ENCODE results near the gene COL4A4.
"Not testable (repeated sequence)": the region's sequence is repeated elsewhere in the genome, so short reads cannot be mapped to it uniquely, and the experiment has no call there.

The COL4A4 gene

DNA sequence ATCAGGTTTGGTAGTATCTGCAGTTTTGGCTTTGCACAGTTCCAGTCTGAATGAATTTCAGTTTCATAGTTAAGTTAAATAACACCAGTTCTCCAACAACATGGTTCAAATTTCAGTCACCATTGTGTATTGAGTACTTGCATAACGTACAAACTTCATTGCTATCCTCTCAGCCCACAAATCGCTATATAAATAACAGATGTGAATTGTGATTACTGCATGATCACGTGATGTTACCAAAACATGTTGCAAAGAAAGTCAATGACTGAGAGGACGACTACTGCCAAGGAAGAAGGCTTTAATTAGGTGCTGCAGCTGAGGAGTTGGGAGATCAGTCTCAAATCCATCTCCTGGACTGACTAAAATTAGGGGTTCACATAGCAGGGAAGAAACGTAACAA is 48.2 kb downstream of the COL4A4 start:
- no peak for DNase-seq (ENCODE audit: low read depth in 2 of 2)

DNA sequence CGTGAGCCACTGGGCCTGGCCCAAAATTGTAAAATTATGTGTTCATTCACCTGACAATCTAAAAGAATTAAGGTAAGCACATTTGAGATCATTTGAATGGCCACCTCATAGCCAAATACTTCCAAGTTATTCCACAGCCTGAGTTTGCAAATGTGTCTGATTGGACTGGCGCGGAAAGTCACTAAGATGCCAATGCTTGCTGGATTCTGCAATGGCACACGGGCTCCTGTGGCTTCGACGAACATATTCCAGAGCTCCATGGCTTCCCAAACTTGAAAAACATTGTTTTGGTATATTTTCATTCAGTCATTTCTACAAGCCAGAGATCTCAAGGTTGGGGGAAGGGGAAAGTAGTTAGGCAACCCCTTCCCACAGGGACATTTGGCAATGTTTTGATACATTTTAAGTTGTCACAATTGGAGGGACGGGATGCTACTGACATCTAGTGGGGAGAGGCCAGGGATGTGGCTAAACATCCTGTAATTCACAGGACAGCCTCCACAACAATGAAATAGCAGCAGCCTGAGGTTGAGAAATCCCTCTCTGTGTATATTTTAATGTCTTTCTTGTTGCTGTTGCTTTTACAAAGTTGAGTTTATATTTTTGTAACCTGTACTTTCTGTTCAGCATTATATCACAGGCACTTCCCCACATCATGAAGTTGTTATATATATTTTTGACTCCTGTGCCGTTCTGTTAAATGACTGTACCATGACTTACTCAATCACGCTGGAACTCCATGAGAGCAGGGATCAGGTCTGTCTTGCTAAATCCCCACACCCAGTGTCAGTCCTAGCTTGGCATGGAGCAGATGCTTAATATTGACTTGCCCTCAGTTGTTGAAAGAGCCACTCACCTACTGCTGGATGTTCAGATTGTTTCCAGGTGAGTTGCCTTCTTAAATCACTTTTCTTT is 56.9 kb downstream of the COL4A4 start:
- no peak for DNase-seq (ENCODE audit: low read depth in 2 of 2)

DNA sequence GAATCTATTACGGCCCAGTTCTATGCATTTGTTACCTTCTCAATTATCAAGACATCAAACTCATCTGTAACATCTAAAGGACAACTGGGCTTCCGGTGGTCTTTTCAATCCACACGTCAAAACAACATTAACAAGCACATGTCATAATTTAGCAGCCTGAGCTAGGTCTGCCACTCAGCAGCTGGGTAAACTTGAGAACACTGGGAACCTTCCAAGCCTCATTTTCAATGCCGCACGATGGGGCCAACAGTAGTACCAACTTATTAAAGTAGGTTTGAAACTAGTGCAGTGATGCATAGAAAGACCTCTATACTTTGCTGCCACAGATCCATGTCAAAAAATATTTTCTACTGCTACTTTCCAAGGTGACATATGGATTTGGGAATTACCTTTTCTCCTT is 60.4 kb downstream of the COL4A4 start:
- DNase-seq (ENCODE audit: low read depth in 2 of 2), result no peak

DNA sequence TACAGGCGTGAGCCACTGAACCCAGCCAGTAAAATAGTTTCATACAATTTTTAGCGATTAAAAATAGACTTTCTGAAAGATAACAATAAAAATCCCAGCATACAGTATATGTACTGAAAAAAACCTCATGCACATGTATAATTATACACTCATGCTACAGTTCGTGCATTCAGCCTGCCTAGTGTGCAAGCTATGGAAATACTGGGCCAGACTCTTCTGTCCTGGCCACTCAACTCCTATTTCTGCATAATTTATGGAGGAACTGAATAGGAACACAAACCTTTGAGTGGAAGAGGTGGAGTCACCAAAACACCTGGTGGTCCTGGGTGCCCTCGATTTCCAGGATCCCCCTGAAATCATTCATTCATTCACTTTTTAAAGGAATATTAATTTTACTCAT is 64.7 kb downstream of the COL4A4 start:
- DNase-seq (ENCODE audit: low read depth in 2 of 2), result no peak

DNA sequence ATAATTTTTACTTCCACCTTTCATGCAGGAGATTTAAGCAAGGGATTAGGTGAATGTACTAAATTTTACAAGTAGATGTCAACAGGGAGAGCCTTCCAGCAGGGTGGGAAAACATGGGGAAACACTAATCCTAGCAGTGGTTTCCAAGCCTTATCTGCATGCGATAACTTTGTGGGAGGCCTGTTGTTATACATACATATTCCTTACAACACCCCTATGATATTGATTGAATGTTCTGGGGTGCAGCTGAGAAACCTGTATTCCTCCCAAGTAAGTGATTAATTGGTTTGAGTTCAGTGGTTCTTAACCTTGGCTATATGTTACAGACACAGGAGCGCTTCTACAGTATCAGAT is 65.9 kb downstream of the COL4A4 start:
- no peak for DNase-seq (ENCODE audit: low read depth in 2 of 2)

DNA sequence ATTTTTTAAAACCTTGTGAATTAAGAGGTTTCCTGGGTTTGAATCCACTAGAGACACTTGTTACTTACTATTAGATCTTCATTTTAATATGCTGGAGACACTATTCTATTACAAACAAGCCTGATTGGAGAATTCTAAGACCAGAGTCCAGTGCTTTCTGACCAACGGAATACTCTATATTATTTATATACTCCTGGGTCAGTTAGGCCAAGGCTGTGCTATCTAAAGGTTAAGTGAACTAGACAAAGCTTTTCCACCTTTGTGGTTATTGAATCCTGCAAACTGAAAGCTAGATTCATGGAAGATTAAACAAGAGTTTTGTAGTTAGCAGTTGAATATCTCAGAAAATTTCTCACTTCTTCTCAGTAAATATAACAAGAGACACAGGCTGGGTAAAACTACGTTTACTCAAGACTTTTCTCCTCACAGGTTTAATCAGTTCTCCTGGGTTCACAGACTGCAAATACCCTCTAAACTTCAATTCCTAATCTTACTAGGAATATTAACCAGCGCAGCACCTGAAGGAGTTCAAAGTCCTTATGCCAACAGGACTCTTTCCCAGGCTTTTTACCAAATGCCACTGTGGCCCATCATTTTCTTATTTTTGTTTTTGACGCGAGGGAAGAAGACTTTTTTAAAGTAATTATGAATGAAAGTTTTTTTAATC is 66.4 kb downstream of the COL4A4 start:
- DNase-seq (ENCODE audit: low read depth in 2 of 2), result no peak

DNA sequence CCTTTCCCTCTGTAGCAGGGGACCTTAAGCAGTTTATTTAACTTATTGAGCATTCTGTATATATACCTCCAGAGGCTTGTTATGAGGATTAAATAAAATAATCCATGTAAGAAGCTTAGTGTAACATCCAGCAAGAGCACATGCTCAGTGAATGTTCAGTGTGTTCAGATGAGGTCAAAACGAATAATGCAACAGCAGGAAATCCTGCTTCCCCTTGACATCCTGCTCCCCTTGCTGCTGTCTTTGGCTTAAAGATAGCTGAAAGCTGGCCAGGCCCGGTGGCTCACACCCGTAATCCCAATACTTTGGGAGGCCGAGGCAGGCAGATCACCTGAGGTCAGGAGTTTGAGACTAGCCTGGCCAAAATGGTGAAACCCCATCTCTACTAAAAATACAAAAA is 68.7 kb downstream of the COL4A4 start:
- no peak for DNase-seq (ENCODE audit: low read depth in 2 of 2)

DNA sequence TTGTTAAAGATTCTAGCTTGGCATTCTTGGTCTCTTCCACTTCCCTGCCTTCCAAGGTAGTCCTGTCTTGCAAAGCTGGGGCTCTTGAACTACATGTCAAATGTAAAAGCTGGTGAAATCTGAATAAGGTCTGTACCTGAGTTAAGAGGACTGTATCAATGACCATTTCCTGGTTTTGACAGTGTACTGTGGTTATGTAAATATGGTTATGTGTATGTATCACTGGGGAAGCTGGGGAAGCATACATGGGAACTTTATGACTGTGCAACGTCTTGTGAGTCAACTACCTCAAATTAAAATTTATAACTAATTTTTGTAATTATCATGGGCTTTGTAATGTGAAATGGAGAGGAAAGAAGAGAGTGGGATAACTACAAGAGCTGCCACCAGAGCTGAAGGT is 81.7 kb downstream of the COL4A4 start:
- DNase-seq (ENCODE audit: low read depth in 2 of 2), result no peak

DNA sequence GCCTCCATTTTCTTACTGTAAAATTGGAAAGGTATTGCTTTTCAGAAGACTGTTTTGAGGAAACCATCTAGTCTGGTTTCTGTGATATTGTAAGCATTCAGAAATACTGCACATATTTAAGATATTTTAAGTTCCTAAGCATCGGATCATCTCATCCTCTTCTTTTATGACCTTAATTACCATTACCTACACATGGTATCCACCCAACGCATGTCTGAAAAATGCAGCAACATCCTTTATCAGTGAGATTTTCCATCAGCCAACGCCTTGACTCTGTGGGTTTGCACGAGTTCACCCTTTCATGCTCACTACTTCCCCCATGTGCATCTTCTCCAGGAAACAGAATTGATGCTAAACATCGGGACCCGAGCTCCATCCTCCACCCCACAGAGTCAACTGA is 84.3 kb downstream of the COL4A4 start:
- DNase-seq (ENCODE audit: low read depth in 2 of 2), result no peak

DNA sequence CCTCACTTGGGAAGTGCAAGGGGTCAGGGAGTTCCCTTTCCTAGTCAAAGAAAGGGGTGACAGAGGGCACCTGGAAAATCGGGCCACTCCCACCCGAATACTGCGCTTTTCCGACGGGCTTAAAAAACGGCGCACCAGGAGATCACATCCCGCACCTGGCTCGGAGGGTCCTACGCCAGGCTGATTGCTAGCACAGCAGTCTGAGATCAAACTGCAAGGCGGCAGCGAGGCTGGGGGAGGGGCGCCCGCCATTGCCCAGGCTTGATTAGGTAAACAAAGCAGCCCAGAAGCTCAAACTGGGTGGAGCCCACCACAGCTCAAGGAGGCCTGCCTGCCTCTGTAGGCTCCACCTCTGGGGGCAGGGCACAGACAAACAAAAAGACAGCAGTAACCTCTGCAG is 98.9 kb downstream of the COL4A4 start:
- not testable (repeated sequence) for DNase-seq (ENCODE audit: low read depth in 2 of 2)

DNA sequence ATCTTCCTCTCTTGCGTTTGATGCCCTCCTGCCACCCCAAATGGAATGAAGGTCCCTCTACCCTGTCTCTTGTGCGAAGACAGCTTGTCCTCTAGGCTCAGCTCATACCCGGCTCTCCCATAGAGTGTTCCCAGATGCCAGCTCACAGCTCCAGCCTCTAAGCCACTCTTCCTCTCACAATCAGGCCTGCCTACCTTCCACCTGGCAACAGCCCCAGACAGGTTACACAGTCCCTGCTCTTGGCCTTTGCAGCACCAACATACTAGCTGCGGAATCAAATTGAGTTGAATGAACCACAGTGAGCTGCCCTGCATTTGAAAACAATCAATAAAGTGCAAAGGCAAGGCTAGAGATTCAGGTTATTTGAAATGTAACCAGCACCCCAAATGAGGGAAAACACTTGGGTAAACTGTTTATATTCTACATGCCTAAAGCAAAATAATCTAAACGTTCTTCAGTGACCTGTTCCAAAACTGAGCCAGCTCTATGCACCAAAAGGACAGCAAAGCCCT is 105.1 kb downstream of the COL4A4 start:
- no peak for DNase-seq (ENCODE audit: low read depth in 2 of 2)

DNA sequence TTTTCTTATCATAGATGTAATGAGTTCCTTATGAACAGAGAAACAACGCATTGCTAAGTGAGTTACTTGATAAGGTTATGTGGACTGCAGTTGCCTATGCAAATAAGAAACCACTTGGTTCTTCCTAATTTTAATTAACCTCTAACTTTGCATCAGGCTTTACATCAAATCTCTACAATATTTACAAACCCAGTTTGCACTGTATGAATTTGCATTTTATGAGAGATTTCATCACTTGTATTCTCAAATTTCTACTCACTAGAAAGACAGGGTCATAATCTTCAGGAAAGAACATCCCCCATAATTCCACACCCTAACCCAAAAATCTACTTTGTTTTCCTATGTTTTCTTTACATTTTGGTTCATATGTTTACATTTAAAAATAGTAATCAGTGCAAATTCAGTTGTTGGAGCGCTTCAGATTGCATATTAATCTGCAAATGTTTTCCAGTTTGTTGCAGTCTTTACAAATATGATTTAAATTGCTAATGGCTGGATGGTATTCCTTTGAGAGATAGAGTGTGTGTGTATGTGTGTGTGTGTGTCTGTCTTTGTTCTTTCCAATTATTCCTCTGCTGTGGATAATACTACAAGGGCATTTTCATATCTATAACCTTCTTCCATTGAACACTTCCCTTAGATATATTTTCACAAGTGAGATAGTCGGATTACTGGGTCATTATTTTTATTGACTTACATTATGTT is 106.1 kb downstream of the COL4A4 start:
- DNase-seq (ENCODE audit: low read depth in 2 of 2), result no peak

DNA sequence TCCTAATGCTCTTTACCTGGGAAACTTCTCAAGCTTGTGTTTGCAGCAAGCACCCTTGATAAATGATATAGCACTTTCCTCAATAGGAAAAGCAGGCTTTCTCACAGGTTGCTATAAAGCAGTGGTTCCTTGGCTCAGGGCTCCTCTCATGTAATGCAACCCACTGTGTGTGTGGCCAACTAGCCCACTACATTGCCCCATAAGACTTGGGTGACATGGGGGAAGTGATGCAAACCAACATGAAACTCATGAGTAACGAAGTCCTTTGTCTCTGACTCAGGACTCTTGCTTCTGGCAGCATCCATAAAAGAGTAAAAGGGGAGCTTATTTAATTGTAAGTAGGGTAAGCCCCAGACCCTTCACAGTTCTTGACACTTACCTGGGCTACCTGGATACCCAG is 106.9 kb downstream of the COL4A4 start:
- DNase-seq (ENCODE audit: low read depth in 2 of 2), result no peak

DNA sequence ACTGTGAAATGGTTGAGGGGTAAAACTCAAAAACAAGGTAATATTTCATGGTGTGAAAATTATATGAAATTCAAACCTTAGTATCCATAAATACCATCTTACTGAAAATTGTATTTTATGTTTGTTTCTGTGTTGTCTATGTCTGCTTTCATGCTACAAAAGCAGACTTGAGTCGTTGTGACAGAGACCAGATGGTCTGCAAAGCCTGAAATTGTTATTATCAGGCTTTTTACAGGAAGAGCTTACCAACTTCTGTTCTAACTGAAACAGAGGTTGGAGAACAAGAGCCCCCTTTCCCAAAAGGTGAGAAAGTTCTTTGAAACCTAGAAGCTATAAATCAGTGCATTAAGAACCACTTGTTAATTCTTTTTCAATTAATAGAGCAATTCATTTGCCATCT is 110.0 kb downstream of the COL4A4 start:
- no peak for DNase-seq (ENCODE audit: low read depth in 2 of 2)

DNA sequence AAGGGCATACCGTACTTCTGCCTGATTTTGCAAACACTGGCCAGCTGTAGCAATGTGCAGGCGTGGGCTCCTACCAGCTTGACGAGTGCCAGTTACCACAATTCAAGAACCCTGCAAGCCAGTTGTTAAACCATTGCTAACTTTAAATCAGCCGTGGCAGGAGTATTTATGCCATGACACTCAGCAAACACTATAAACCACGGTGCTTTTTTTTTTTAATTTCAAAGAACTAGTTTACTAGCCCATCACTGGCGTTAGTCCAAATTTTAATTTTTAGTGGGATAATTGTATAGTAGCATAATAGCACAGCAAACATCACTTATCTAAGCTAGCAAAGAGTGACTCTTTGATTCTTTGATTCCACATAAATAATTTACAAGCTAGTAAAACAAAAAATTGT is 111.1 kb downstream of the COL4A4 start:
- no peak for DNase-seq (ENCODE audit: low read depth in 2 of 2)

DNA sequence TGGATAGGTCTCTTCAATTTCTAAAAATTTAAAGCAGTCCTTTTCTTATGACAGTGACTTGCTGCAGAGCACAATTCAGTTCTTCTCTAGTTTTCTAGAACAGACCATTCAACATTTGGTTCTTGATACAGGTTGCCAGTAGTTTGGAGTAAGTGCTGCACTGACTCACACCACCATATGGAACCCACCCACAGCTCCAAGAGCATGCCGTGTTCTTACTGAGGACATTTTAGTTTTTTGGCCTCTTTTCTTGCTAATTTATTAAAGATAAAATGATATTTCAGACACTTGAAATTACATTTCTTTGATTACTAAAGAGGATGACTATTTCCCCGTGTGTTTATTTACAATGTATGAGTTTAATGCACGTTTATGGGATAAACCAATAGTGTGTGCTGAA is 120.0 kb downstream of the COL4A4 start:
- DNase-seq (ENCODE audit: low read depth in 2 of 2), result no peak

DNA sequence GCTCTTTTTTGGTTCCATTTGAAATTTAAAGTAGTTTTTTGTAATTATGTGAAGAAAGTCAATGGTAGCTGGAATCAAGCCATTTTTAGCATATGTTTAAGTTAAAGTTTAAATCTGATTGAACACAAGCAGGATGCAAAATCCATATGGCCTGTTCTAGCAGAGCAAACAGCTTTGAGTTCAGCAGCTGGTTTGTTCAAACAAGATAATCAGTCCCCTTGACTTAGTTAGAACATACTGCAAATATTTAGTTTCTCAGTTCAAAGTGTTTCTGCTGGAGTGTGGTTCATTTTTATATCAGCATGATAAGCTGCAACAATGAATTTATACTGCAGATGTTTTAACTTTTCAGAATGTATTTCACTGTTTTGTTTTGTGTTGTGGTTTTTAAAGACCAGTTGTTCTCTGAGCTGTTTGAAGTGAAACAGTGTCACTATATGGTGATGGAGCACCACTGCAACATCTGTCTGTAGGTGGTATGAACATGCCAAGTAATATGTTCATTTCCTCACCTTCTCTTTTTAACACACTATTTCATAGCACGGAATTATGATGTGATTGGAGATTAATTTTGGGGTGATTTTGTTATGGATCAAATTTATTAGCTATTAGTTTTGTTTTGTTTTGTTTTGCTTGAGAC is 125.3 kb downstream of the COL4A4 start:
- no peak for DNase-seq (ENCODE audit: low read depth in 2 of 2)

DNA sequence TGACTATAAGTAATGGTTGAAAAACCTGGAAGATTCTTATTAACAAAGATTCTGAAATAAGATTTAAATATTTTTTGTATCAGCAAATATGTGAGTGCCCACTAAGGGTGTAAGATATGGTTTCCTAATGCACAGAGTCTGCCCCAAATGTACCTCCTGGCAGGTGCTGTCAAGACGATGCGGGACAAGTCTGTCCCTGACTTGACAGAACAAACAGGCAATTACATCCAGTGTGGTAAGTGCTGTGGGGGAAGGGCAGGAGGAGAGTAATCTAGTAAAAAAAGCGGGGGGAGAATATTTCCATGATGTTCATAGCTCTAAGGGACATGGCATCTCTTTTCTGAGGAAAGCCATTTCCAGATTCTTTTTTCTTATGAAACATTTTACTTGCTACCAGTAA is 127.5 kb downstream of the COL4A4 start:
- no peak for DNase-seq (ENCODE audit: low read depth in 2 of 2)

DNA sequence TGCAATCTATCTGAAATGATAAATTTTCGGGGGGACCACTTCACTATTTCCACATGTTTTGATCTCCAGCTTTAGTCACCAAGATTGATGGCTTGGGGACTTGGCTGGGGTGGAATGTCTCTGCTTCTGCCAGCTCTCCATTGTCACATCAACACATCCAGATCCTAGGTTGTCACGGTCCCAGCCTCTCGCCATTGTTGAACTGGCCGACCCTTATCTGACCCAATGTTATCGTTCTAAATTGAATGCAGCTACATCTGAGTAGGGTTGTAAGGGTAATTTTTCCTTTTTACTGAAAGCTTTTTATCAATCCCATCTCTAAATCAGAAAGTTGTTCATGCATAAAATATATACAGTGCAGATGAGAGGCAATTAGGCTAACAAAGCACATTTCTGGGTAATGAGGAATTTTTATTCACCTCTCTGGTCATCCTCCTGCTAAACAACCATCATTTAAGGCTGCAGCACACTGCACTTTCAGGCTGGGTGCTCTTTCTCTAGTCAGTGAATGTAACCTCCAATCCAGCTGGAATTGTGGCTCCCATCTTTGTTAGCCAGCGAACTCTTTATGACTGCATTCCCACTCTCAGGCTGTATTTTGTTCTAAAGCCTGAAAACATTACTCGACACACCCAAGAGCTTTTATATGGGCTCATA is 128.2 kb downstream of the COL4A4 start:
- no peak for DNase-seq (ENCODE audit: low read depth in 2 of 2)

DNA sequence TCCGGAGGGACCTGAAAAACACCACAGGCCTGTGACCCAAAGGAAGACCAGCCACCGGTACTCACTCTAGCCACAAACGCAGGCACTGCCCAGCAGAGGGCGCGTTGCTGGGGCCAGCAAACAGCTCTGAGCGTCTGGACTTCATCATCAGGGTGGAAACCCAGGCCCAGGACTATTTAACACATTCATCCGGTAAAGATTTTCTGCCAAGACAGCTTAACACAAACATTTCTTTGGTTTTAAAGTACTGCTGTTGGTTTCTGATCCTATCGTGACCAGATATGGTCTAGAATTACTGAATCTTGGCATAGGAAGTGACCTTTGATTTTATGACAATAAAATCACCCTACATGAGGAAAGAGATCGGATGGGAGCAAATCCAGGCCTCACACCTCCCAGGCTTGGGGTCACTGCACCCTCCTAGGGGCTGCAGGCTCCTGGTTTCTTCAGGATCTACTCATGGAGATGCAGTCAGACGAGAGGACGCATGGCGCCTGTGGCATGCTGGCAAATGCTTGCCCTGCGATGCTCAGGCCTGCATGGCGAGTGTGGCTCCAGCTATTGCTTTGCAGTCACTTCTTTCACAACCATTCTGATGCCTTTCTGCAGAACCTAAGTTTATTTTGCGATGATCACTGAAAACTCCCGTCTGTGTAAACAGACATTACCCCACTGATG is 130.4 kb downstream of the COL4A4 start:
- DNase-seq (ENCODE audit: low read depth in 2 of 2), result no peak

DNA sequence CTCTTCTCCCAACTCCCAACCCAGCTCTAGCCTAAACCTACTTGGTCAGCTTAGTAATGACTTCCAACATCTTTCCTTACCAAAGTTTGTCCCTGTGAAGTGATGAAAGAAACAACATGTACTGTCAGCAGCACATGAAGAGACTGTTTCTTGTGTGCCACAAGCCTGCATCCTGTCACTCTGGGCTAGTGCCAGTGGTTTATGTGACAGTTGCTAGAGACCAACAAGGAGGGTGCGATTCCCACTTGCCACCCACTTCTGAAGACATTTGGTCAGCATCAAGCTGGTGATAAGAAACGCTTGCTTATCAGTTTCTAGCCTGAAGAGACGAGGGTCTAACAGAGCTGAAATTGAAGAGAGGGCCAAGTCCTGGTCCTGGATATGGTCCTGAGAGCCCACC is 132.6 kb downstream of the COL4A4 start:
- DNase-seq (ENCODE audit: low read depth in 2 of 2), result no peak

Measured in stimulated activated CD8-positive, alpha-beta memory T cell treated with anti-CD3 and anti-CD28 coated beads, Interleukin-15, amount 100 ng/mL, for 4 hours (primary cell).